T follicular helper cell (primary cell): ENCODE data around the gene YEATS2.
A peak's percentile ranks its signal among the peaks of the same experiment; 100 is the strongest.
"Not testable (repeated sequence)": the region's sequence is repeated elsewhere in the genome, so short reads cannot be mapped to it uniquely, and the experiment has no call there.

Experiments used
- DNase-seq: peaks from one replicate; pipeline ENCODE4 v3.0.0-alpha.2; 2020; ENCODE audit warnings: low read depth

YEATS2 gene

GRCh38 chr3:183714622-183715021 lies 17.0 kb downstream of the YEATS2 start:
- DNase-seq = no peak

- DNase-seq = no peak
Observed at GRCh38 chr3:183718012-183718411, 20.4 kb downstream of the YEATS2 start.

- no peak for DNase-seq
Observed at GRCh38 chr3:183725387-183725786, 27.8 kb downstream of the YEATS2 start.

- DNase-seq = no peak
Observed at GRCh38 chr3:183728204-183728603, 30.6 kb downstream of the YEATS2 start.

- DNase-seq = no peak
Observed at GRCh38 chr3:183730361-183730760, 32.8 kb downstream of the YEATS2 start.

- DNase-seq = no peak
Observed at GRCh38 chr3:183731611-183732010, 34.0 kb downstream of the YEATS2 start.

- no peak for DNase-seq
Observed at GRCh38 chr3:183733553-183733952, 36.0 kb downstream of the YEATS2 start.

- DNase-seq = no peak
Observed at GRCh38 chr3:183734750-183735494, 37.3 kb downstream of the YEATS2 start.

- no peak for DNase-seq
Observed at GRCh38 chr3:183737116-183737515, 39.5 kb downstream of the YEATS2 start.

GRCh38 chr3:183740154-183740553 lies 42.6 kb downstream of the YEATS2 start:
- not testable (repeated sequence) for DNase-seq

GRCh38 chr3:183743231-183743630 lies 45.6 kb downstream of the YEATS2 start:
- DNase-seq = no peak

- DNase-seq = no peak
Observed at GRCh38 chr3:183745300-183746098, 47.9 kb downstream of the YEATS2 start.

- no peak for DNase-seq
Observed at GRCh38 chr3:183754052-183754451, 56.5 kb downstream of the YEATS2 start.

GRCh38 chr3:183762304-183762703 lies 64.7 kb downstream of the YEATS2 start:
- no peak for DNase-seq

- DNase-seq = no peak
Observed at GRCh38 chr3:183764847-183765731, 67.5 kb downstream of the YEATS2 start.

- no peak for DNase-seq
Observed at GRCh38 chr3:183766107-183766506, 68.5 kb downstream of the YEATS2 start.

GRCh38 chr3:183766745-183767606 lies 69.4 kb downstream of the YEATS2 start:
- DNase-seq = peak; percentile 57

GRCh38 chr3:183768114-183768513 lies 70.5 kb downstream of the YEATS2 start:
- no peak for DNase-seq

- no peak for DNase-seq
Observed at GRCh38 chr3:183769453-183769852, 71.9 kb downstream of the YEATS2 start.

GRCh38 chr3:183774631-183775030 lies 77.0 kb downstream of the YEATS2 start:
- DNase-seq = no peak

- no peak for DNase-seq
Observed at GRCh38 chr3:183775781-183776180, 78.2 kb downstream of the YEATS2 start.
